Chondrocyte (in vitro differentiated cells): ENCODE measurements around the gene FLRT1. TPM values are rescaled to one million over a fixed set of nuclear protein-coding genes. Genes with fewer than 3 reads are reported as not detected.

Experiments used
- DNase-seq: peaks from one replicate; pipeline ENCODE4 v3.0.0; 2021; ENCODE audit warnings: mixed read lengths, low spot score
- H3K27ac Mint-ChIP-seq: one replicate; pipeline ENCODE4 v1.8.0; 2021; ENCODE audit warnings: mild to moderate bottlenecking, moderate library complexity, mixed read lengths; ENCODE audit not compliant: unreplicated experiment
- H3K27me3 Mint-ChIP-seq: 2 replicates; pipeline ENCODE4 v1.8.0; 2021; ENCODE audit warnings: low read depth, mixed read lengths
- H3K36me3 Mint-ChIP-seq: 2 replicates; pipeline ENCODE4 v1.8.0; 2021; ENCODE audit warnings: low read depth, mixed read lengths
- H3K4me1 Mint-ChIP-seq: 2 replicates; pipeline ENCODE4 v1.8.0; 2021; ENCODE audit warnings: low read depth, mild to moderate bottlenecking, mixed read lengths
- H3K4me3 Mint-ChIP-seq: one replicate; pipeline ENCODE4 v1.8.0; 2021; ENCODE audit warnings: mild to moderate bottlenecking, moderate library complexity, mixed read lengths; ENCODE audit not compliant: unreplicated experiment
- H3K9me3 Mint-ChIP-seq: 2 replicates; pipeline ENCODE4 v1.8.0; 2021; ENCODE audit warnings: low read depth, mixed read lengths
- CTCF ChIP-seq: fragments of 200-600 bp; sonication (generic); IDR thresholded peaks from 2 replicates; pipeline ENCODE4 v1.5.0; 2021; ENCODE audit warnings: antibody characterized with exemption, mild to moderate bottlenecking, moderate library complexity
- total RNA-seq: library from RNA; stranded (reverse); gene quantifications from 3 replicates; pipeline ENCODE4 v1.2.1, GENCODE V29; 2021

FLRT1 gene
- total RNA-seq, 1 donor from 2014 or later, result 0.22 TPM

GRCh38 chr11:64039012-64039665 lies 3.4 kb downstream of the FLRT1 start:
- TF ChIP-seq CTCF, result no peak
- Mint-ChIP-seq H3K4me1 (peaks cover 5% of the 10 kb centered on the region), H3K27ac (no peak overlapping the region), H3K36me3 (no peaks in the 10 kb centered on the region), H3K4me3 (no peak overlapping the region), H3K27me3 (peaks cover 11% of the 10 kb centered on the region), H3K9me3 (no peaks in the 10 kb centered on the region)
- no peak for DNase-seq

GRCh38 chr11:64040684-64041322 lies 5.1 kb downstream of the FLRT1 start:
- no peaks in the 10 kb centered on the region for H3K36me3 Mint-ChIP-seq
- no peaks in the 10 kb centered on the region for H3K9me3 Mint-ChIP-seq
- H3K4me1 Mint-ChIP-seq, result no peaks in the 10 kb centered on the region
- TF ChIP-seq CTCF, result peak; percentile 64
- peak overlapping the region; percentile 5 for H3K27ac Mint-ChIP-seq
- H3K4me3 Mint-ChIP-seq, result no peak overlapping the region
- no peak for DNase-seq
- peaks cover 2% of the 10 kb centered on the region for H3K27me3 Mint-ChIP-seq

DNA sequence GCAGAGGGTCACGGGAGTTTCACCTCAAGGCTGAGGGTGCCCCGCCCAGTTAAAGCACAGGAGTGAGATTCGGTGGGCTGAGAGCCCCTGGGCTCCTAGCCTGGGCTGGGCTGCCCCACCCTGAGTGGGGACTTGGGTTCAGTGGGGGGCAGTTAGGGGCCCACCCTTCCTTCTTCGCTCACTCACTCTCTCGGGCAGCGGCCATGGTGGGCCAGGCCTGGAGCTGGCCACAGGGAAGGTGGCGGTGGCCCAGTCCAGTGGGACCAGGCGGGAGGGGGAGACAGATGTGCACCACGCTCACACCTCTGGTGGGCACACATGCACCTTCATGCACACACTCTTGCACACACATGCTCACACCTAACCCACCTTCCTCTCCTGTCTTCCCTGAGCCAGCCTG lies 6.1 kb downstream of the FLRT1 start:
- no peak overlapping the region for H3K27ac Mint-ChIP-seq
- no peaks in the 10 kb centered on the region for H3K9me3 Mint-ChIP-seq
- H3K27me3 Mint-ChIP-seq, result peaks cover 2% of the 10 kb centered on the region
- no peak overlapping the region for H3K4me3 Mint-ChIP-seq
- DNase-seq, result no peak
- H3K4me1 Mint-ChIP-seq, result no peaks in the 10 kb centered on the region
- TF ChIP-seq CTCF, result no peak
- H3K36me3 Mint-ChIP-seq, result no peaks in the 10 kb centered on the region

DNA sequence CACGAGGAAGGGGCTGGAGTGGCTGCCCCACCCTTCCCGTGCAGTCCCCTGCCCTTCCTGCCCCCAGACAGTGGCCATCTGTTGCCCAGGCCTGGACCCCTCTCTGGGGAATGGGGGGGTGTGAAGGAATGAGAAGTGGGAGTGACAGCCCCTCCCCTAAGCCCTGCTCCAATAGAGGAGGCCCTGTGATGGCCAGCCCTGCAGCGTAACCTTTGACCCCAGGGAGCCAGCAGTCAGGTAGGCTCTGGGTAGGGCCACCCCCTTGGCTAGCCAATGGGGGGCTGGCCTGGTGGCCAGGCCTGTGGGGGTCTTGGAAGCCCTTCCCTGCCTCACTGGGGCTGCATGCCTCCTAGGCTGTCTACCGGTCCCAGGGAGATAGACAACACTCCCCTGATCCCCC lies 6.6 kb downstream of the FLRT1 start:
- H3K9me3 Mint-ChIP-seq, result no peaks in the 10 kb centered on the region
- TF ChIP-seq CTCF, result no peak
- DNase-seq, result no peak
- H3K27ac Mint-ChIP-seq, result no peak overlapping the region
- H3K4me3 Mint-ChIP-seq, result no peak overlapping the region
- H3K4me1 Mint-ChIP-seq, result no peaks in the 10 kb centered on the region
- peaks cover 2% of the 10 kb centered on the region for H3K27me3 Mint-ChIP-seq
- no peaks in the 10 kb centered on the region for H3K36me3 Mint-ChIP-seq

DNA sequence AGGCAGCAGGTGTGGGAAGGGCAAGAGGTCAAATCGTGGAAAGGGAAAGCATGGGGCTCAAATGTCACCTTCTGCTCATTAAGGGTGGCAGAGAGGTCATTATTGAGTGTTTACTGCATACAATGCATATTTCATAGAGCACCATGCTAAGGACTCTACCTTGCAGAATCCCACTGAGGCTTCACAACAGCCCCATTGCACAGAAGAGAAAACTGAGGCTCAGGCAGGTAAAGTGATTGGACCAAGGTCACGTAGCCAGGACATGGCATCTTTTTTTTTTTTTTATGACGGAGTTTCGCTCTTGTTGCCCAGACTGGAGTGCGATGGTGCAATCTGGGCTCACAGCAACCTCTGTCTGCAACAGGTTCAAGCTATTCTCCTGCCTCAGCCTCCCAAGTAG lies 7.8 kb downstream of the FLRT1 start:
- Mint-ChIP-seq H3K9me3 (no peaks in the 10 kb centered on the region), H3K4me1 (no peaks in the 10 kb centered on the region), H3K36me3 (no peaks in the 10 kb centered on the region), H3K4me3 (no peak overlapping the region), H3K27me3 (peaks cover 2% of the 10 kb centered on the region), H3K27ac (no peak overlapping the region)
- DNase-seq, result no peak
- TF ChIP-seq CTCF, result no peak
